Spleen (tissue), 11 donors: ENCODE measurements around the gene PARD6G. TPM values are rescaled to one million over a fixed set of nuclear protein-coding genes. Genes with fewer than 3 reads are reported as not detected.

Source experiments
- DNase-seq: peaks from one replicate; pipeline ENCODE4 v3.0.0-alpha.2; 2020
- H3K27ac ChIP-seq, 8 donors: fragments of 200-600 bp; sonication (generic) in 7 of 8; 1 replicate in 4 of 8; 2 replicates in 4 of 8; pipeline versions ENCODE4 v1.5.0 to v1.8.0; 2016 to 2021; ENCODE audit warnings: inconsistent platforms in 4 of 8, mild to moderate bottlenecking in 4 of 8, moderate library complexity in 1 of 8
- H3K27me3 ChIP-seq, 7 donors: fragments of 200-600 bp; sonication (generic) in 6 of 7; replicated peaks in 1 of 7; 1 replicate in 4 of 7; 2 replicates in 3 of 7; pipeline versions ENCODE4 v1.5.0 to v1.8.0; 2016 to 2021; ENCODE audit warnings: inconsistent platforms in 3 of 7, mild to moderate bottlenecking in 1 of 7
- H3K36me3 ChIP-seq, 6 donors: fragments of 200-600 bp; sonication (generic) in 5 of 6; 1 replicate in 4 of 6; 2 replicates in 2 of 6; pipeline versions ENCODE4 v1.5.0 to v1.8.0; 2016 to 2021; ENCODE audit warnings: inconsistent platforms in 2 of 6
- H3K4me1 ChIP-seq, 6 donors: fragments of 200-600 bp; sonication (generic) in 5 of 6; 1 replicate in 3 of 6; 2 replicates in 3 of 6; pipeline versions ENCODE4 v1.5.0 to v1.8.0; 2016 to 2021; ENCODE audit warnings: inconsistent platforms in 3 of 6
- H3K4me3 ChIP-seq, 8 donors: fragments of 200-600 bp; sonication (generic) in 7 of 8; 1 replicate in 4 of 8; 2 replicates in 4 of 8; pipeline versions ENCODE4 v1.5.0 to v1.8.0; 2016 to 2021; ENCODE audit warnings: inconsistent platforms in 4 of 8, mild to moderate bottlenecking in 4 of 8, moderate library complexity in 2 of 8
- H3K9me3 ChIP-seq, 8 donors: fragments of 200-600 bp; sonication (generic) in 7 of 8; 1 replicate in 4 of 8; 2 replicates in 4 of 8; pipeline versions ENCODE4 v1.5.0 to v1.8.0; 2016 to 2021; ENCODE audit warnings: inconsistent platforms in 4 of 8
- CTCF ChIP-seq, 11 experiments: fragments of 200-600 bp in 7 of 11; fragments of 450-650 bp in 4 of 11; sonication (generic) in 4 of 11; IDR thresholded peaks in 8 of 11; conservative IDR thresholded peaks in 3 of 11; 1 replicate in 7 of 11; 2 replicates in 4 of 11; pipeline versions ENCODE4 v1.4.0 to v1.8.0; 2016 to 2021; ENCODE audit warnings: antibody characterized with exemption in 11 of 11, inconsistent platforms in 4 of 11, mild to moderate bottlenecking in 1 of 11
- POLR2A ChIP-seq, 3 donors: fragments of 450-650 bp; IDR thresholded peaks; one replicate each; pipeline ENCODE4 v1.5.1; 2017; ENCODE audit warnings: antibody characterized with exemption in 3 of 3, mild to moderate bottlenecking in 1 of 3
- POLR2AphosphoS5 ChIP-seq, 3 donors: sonication (generic); formaldehyde crosslinking; IDR thresholded peaks; one replicate each; pipeline ENCODE4 v1.5.1; 2017; ENCODE audit warnings: antibody characterized with exemption in 3 of 3
- WGBS, 5 donors: extraction: QIAGEN DNeasy Blood & Tissue Kit in 3 of 5; methylation state at CpG; one replicate each; pipeline versions ENCODE4 v1.1.5 to v1.1.7; 2013 to 2018; 5-methylcytosine and 5-hydroxymethylcytosine counted together
- intact Hi-C: fragments of 100-400 bp; cut with DNase I; formaldehyde crosslinking; loops from one replicate; pipeline ENCODE4 v1.15.0; 2023; ENCODE audit warnings: low total_unique reads
- polyA plus RNA-seq, 3 donors: library from polyadenylated mRNA; stranded (reverse); fragments of 200-250 nt; gene quantifications; one replicate each; pipeline ENCODE4 v1.2.1, GENCODE V29; 2013
- total RNA-seq, 7 donors: library from RNA; depleted of rRNA in 3 of 7; stranded (reverse); fragments of >200 nt in 3 of 7; fragmentation: NEBNext Ultra II Directional in 4 of 7; extraction: Animal tissue kit (Norgen Biotek cat#: 25700) in 4 of 7; gene quantifications; one replicate each; pipeline versions ENCODE4 v1.1.0 to v1.2.1, GENCODE V29; 2016 to 2021
- donor health status: healthy with polysubstance abuse.
- donor health status: DM: no; HTN: no; CAD: no; lungs with moderate emphysema.
- donor health status: DM: no; HTN: no; CAD: no.
- donor health status: Bipolar disorder and iron deficiency.
- donor health status: healthy.
- donor health status: DM: no; HTN: no; CAD: no.
- donor health status: DM: yes; HTN: yes; CAD: no.

The PARD6G gene
- total and polyA plus RNA-seq, 10 donors: 0.30 to 6.8 (median 2.4) TPM

DNA sequence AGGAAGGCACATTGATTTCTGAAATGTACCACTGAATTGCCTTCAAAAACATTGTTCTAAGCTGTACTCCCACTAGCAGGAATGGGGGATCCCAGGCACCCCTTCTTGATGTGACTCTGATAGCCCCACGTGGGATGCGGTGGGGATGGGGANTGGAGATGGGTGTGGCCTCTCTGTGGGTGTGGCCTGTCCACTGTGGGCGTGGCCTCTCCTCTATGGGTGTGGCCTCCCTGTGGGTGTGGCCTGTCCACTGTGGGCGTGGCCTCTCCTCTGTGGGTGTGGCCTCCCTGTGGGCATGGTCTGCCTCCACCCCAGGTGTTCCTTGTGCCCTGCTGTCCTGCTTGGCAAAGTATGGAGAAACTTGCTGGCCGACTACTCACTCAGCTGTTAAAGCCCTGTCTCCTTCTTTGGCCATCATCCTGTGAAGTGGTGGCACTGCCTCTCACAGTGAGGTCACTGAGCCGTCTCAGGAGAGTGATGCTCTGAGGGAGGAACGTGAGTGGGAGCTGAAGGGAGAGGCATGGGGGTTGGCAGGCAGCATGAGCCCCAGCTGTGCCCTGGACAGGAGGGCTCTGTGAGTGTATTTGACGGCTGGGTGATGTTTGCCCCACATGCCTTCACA is 6.7 kb upstream of the PARD6G start:
- H3K27me3 ChIP-seq: peaks cover 0 to 5% (median 0%) of the 10 kb centered on the region in 7 donors
- WGBS, 5 donors: 68 to 77% (median 70%) methylated on average over 5 to 8 of the region's 8 CpGs
- no peak overlapping the region for H3K27ac ChIP-seq
- H3K4me1 ChIP-seq: peaks cover 0 to 3% (median 0%) of the 10 kb centered on the region in 6 donors
- no peak overlapping the region for H3K4me3 ChIP-seq
- TF ChIP-seq POLR2AphosphoS5 (IDR thresholded peaks at IDR 0.05) (no peak), POLR2A (IDR thresholded peaks at IDR 0.05) (no peak), CTCF (IDR thresholded peaks at IDR 0.05 in 8 of 11, conservative IDR thresholded peaks at IDR 0.05 in 3 of 11) (no peak)
- H3K9me3 ChIP-seq: peaks cover 0 to 3% (median 0%) of the 10 kb centered on the region in 8 donors
- intact Hi-C loops: no loop called here
- DNase-seq: no peak
- no peaks in the 10 kb centered on the region for H3K36me3 ChIP-seq

DNA sequence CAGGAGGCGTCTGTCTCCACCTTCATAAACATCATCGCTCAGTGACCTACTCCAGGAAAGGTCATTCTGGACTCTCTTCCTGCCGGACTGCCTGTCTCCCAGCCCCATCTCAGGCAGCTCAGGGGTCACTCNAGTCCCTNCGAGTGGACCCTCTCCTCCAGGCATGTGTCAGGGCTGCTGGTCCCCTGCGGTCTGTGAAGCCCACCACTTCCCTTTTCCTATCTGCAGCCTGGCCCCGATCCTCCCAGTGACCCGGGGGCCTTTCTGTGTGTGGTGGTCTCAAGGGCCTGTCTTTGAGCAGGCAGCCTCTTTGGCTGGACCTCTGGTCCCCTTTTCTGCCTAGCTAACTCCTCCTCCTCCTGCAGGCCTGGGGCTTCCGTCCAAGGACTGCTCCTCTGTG is 5.9 kb upstream of the PARD6G start:
- Histone ChIP-seq H3K36me3 (no peaks in the 10 kb centered on the region), H3K27ac (no peak overlapping the region), H3K27me3 (peaks cover 0 to 5% (median 0%) of the 10 kb centered on the region in 7 donors), H3K4me3 (no peak overlapping the region), H3K9me3 (peaks cover 0 to 3% (median 0%) of the 10 kb centered on the region in 8 donors), H3K4me1 (peaks cover 0 to 3% (median 0%) of the 10 kb centered on the region in 6 donors)
- intact Hi-C loops: no loop called here
- TF ChIP-seq POLR2A (IDR thresholded peaks at IDR 0.05) (no peak), POLR2AphosphoS5 (IDR thresholded peaks at IDR 0.05) (no peak), CTCF (IDR thresholded peaks at IDR 0.05 in 8 of 11, conservative IDR thresholded peaks at IDR 0.05 in 3 of 11) (no peak)
- WGBS, 5 donors: 83 to 93% (median 89%) methylated on average over 7 of the region's 8 CpGs
- no peak for DNase-seq

DNA sequence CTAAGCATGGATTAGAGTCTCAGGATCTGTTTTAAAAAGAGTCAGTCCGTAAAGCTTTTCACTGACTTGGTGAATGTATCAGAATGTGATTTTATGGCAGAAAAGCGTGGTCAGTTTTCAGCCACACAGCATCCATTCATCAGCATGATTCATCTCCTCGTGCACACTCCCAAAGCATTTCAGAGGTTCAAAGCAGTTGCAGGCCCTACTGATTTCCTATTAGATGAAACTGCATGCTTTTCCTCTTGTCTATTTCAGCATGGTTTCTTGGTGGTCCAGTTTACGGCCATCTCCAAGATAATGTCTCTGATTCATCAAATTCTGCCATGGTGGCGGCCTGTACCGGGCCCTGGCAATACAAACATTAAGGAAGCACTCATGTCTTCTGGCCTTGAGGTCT is 4.8 kb upstream of the PARD6G start:
- Histone ChIP-seq H3K27ac (no peak overlapping the region), H3K9me3 (peaks cover 0 to 3% (median 0%) of the 10 kb centered on the region in 8 donors), H3K27me3 (peaks cover 0 to 9% (median under 1%) of the 10 kb centered on the region in 7 donors), H3K4me1 (peaks cover 0 to 6% (median under 1%) of the 10 kb centered on the region in 6 donors), H3K4me3 (no peak overlapping the region), H3K36me3 (no peaks in the 10 kb centered on the region)
- DNase-seq: no peak
- 88 to 94% (median 91%) methylated on average over 6 of the region's 6 CpGs for WGBS, 5 donors
- TF ChIP-seq POLR2AphosphoS5 (IDR thresholded peaks at IDR 0.05): no peak
- TF ChIP-seq CTCF (IDR thresholded peaks at IDR 0.05 in 8 of 11, conservative IDR thresholded peaks at IDR 0.05 in 3 of 11): no peak
- TF ChIP-seq POLR2A (IDR thresholded peaks at IDR 0.05): no peak
- intact Hi-C loops: no loop called here

DNA sequence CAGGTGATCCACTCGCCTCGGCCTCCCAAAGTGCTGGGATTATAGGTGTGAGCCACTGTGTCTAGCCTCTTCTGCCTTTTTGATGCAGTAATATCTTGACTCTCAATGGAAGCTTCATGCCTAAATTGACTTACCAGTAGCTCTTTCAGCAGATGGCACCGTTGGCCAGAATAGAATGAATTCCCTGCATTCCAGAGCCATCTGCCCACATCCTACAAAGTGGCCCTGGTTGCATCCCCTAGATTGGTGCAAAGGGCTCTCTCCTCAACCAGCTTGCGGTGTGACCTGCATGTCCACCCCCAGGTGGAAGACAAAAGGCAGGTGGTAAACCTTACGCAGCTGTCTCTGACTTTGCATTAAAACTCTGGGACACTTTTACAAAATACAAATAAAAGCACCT is 4.4 kb upstream of the PARD6G start:
- Histone ChIP-seq H3K27me3 (peaks cover 0 to 14% (median 5%) of the 10 kb centered on the region in 7 donors), H3K4me3 (no peak overlapping the region), H3K27ac (no peak overlapping the region), H3K9me3 (peaks cover 0 to 3% (median 0%) of the 10 kb centered on the region in 8 donors), H3K4me1 (peaks cover 0 to 10% (median 4%) of the 10 kb centered on the region in 6 donors), H3K36me3 (no peaks in the 10 kb centered on the region)
- 82 to 92% (median 85%) methylated on average over 5 of the region's 5 CpGs for WGBS, 5 donors
- DNase-seq: no peak
- intact Hi-C loops: no loop called here
- no peak for TF ChIP-seq POLR2AphosphoS5 (IDR thresholded peaks at IDR 0.05)
- no peak for TF ChIP-seq POLR2A (IDR thresholded peaks at IDR 0.05)
- no peak for TF ChIP-seq CTCF (IDR thresholded peaks at IDR 0.05 in 8 of 11, conservative IDR thresholded peaks at IDR 0.05 in 3 of 11)
